GM23338 (cell line): ENCODE results near the gene HNRNPM. TPM values are rescaled to one million over a fixed set of nuclear protein-coding genes. Genes with fewer than 3 reads are reported as not detected.
A peak's percentile ranks its signal among the peaks of the same experiment; 100 is the strongest.

Experiments
- ATAC-seq: fragments of 200-7000 bp; cut with Tn5 transposase; 3 replicates; pipeline ENCODE4 v1.9.1; 2020
- DNase-seq: peaks from one replicate; pipeline ENCODE4 v3.0.0-alpha.2; 2015; ENCODE audit warnings: low spot score
- H2AFZ ChIP-seq: fragments of 200-600 bp; sonication (generic); 2 replicates; pipeline ENCODE4 v1.8.0; 2016; ENCODE audit warnings: antibody characterized with exemption, mild to moderate bottlenecking, moderate library complexity
- H3F3A ChIP-seq: fragments of 200-600 bp; sonication (generic); replicated peaks from 2 replicates; pipeline ENCODE4 v1.8.0; 2017; ENCODE audit warnings: antibody characterized with exemption, mixed run types, low read depth
- H3K27ac ChIP-seq: fragments of 200-600 bp; sonication (generic); 2 replicates; pipeline ENCODE4 v1.6.1; 2016; ENCODE audit warnings: low read depth
- H3K27me3 ChIP-seq: fragments of 200-600 bp; sonication (generic); 2 replicates; pipeline ENCODE4 v1.8.0; 2016; ENCODE audit warnings: mild to moderate bottlenecking, mixed run types, moderate library complexity; ENCODE audit not compliant: insufficient read depth
- H3K36me3 ChIP-seq: fragments of 200-600 bp; sonication (generic); 2 replicates; pipeline ENCODE4 v1.8.0; 2016; ENCODE audit warnings: mild to moderate bottlenecking; ENCODE audit not compliant: insufficient read depth
- H3K4me1 ChIP-seq: fragments of 200-600 bp; sonication (generic); 2 replicates; pipeline ENCODE4 v1.8.0; 2016; ENCODE audit warnings: mild to moderate bottlenecking, moderate library complexity; ENCODE audit not compliant: insufficient read depth
- H3K4me2 ChIP-seq: fragments of 200-600 bp; sonication (generic); 2 replicates; pipeline ENCODE4 v1.7.1; 2017; ENCODE audit warnings: mixed run types
- H3K4me3 ChIP-seq: fragments of 200-600 bp; sonication (generic); 2 replicates; pipeline ENCODE4 v1.6.1; 2016; ENCODE audit warnings: mixed run types
- H3K79me2 ChIP-seq: fragments of 200-600 bp; sonication (generic); replicated peaks from 2 replicates; pipeline ENCODE4 v1.8.0; 2017; ENCODE audit warnings: mild to moderate bottlenecking; ENCODE audit not compliant: insufficient read depth
- H3K9me2 ChIP-seq: fragments of 200-600 bp; sonication (generic); 2 replicates; pipeline ENCODE4 v1.8.0; 2017; ENCODE audit not compliant: insufficient read depth
- H4K20me1 ChIP-seq: fragments of 200-600 bp; sonication (generic); replicated peaks from 2 replicates; pipeline ENCODE4 v1.8.0; 2017; ENCODE audit warnings: mild to moderate bottlenecking; ENCODE audit not compliant: insufficient read depth
- H3K27ac Mint-ChIP-seq: 2 replicates; pipeline ENCODE4 v1.8.0; 2020; ENCODE audit warnings: inconsistent platforms, mild to moderate bottlenecking, moderate library complexity, mixed read lengths
- H3K27me3 Mint-ChIP-seq: 3 replicates; pipeline ENCODE4 v1.8.0; 2022; ENCODE audit warnings: low read depth, mild to moderate bottlenecking, moderate library complexity, mixed read lengths, inconsistent platforms; ENCODE audit not compliant: insufficient read depth, poor library complexity
- H3K36me3 Mint-ChIP-seq: 3 replicates; pipeline ENCODE4 v1.8.0; 2021; ENCODE audit warnings: low read depth, mild to moderate bottlenecking, inconsistent platforms, moderate library complexity, mixed read lengths
- H3K4me1 Mint-ChIP-seq: 3 replicates; pipeline ENCODE4 v1.8.0; 2020; ENCODE audit warnings: mild to moderate bottlenecking, inconsistent platforms, mixed read lengths
- H3K4me3 Mint-ChIP-seq: 3 replicates; pipeline ENCODE4 v1.8.0; 2021; ENCODE audit warnings: moderate library complexity, mild to moderate bottlenecking, inconsistent platforms, mixed read lengths
- H3K9me3 Mint-ChIP-seq: 3 replicates; pipeline ENCODE4 v1.8.0; 2020; ENCODE audit warnings: moderate library complexity, mild to moderate bottlenecking, inconsistent platforms, mixed read lengths
- CREB1 ChIP-seq: fragments of 250-450 bp; sonication (Bioruptor Pico); IDR thresholded peaks from 2 replicates; pipeline ENCODE4 v1.5.0; 2020; ENCODE audit warnings: low read depth, mild to moderate bottlenecking, moderate library complexity
- STAT1 ChIP-seq: IDR thresholded peaks from one replicate; pipeline ENCODE4 v1.6.1; 2016; ENCODE audit warnings: antibody characterized with exemption; ENCODE audit not compliant: unreplicated experiment
- ZNF114 ChIP-seq: fragments of 250-450 bp; sonication (Bioruptor Pico); IDR thresholded peaks from 2 replicates; pipeline ENCODE4 v1.5.0; 2020; ENCODE audit warnings: mild to moderate bottlenecking, moderate library complexity
- ZNF331 ChIP-seq: fragments of 250-450 bp; sonication (Bioruptor Pico); IDR thresholded peaks from 2 replicates; pipeline ENCODE4 v1.5.0; 2020; ENCODE audit warnings: low read depth, mild to moderate bottlenecking, moderate library complexity
- polyA plus RNA-seq: library from polyadenylated mRNA; unstranded; fragments of >200 nt; fragmentation: Nextera tagmentation; extraction: Ambion mirVana; gene quantifications from 2 replicates; pipeline ENCODE4 v1.2.1, GENCODE V29; 2016
- total RNA-seq: library from RNA; depleted of rRNA; stranded (reverse); fragments of >200 nt; shearing (Covaris generic); gene quantifications from 2 replicates; pipeline ENCODE4 v1.2.3, GENCODE V29; 2014
- TF ChIP-seq, protein P1 (sequence below): IDR thresholded peaks from one replicate; pipeline ENCODE4 v1.6.1; 2018; ENCODE audit warnings: antibody characterized with exemption; ENCODE audit not compliant: unreplicated experiment
- TF ChIP-seq, protein P2 (sequence below): fragments of 250-450 bp; sonication (Bioruptor Pico); IDR thresholded peaks from 2 replicates; pipeline ENCODE4 v1.5.0; 2020; ENCODE audit warnings: mild to moderate bottlenecking, moderate library complexity
- TF ChIP-seq, protein P3 (sequence below), 2 experiments: fragments of 200-600 bp in 1 of 2; sonication (generic) in 1 of 2; conservative IDR thresholded peaks; 2 replicates each; pipeline versions ENCODE4 v1.5.1 to v1.6.1; 2016 to 2017; ENCODE audit warnings: antibody characterized with exemption in 2 of 2, low read depth in 2 of 2, mild to moderate bottlenecking in 2 of 2, moderate library complexity in 1 of 2

The HNRNPM gene
- total and polyA plus RNA-seq, 2 experiments from 2014 or later = 291 to 389 TPM

DNA sequence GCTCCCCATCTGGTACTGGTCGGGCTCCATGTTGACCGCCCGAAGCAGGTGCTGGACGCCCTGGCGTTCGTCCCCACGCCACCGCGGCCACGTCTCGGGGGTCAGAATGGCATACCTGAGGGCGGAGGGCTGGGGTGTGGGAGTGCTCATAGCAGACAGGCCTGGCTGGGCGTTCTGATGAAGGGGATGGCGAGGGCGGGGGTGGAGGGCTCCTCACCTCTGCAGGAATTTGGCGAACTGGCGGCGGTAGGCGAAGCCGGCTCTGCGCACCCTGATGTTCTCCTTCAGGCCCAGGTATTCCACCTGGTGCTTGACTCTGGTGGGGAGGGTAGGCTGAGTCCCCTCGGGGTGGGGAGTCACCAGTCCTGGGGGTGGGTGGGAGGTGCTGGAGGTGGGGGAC is 91.5 kb downstream of the HNRNPM start:
- Mint-ChIP-seq H3K36me3 (no peaks in the 10 kb centered on the region), H3K27ac (no peak overlapping the region), H3K4me3 (no peak overlapping the region), H3K27me3 (peaks cover 9% of the 10 kb centered on the region), H3K9me3 (no peaks in the 10 kb centered on the region), H3K4me1 (no peaks in the 10 kb centered on the region)
- Histone ChIP-seq H3K4me3 (no peak overlapping the region), H3K36me3 (no peaks in the 10 kb centered on the region), H3K27ac (no peak overlapping the region), H3K27me3 (no peaks in the 10 kb centered on the region), H4K20me1 (no peaks in the 10 kb centered on the region; the same call in 1 of the 2 replicates), H3K4me1 (peaks cover 3% of the 10 kb centered on the region; the same call in 1 of the 2 replicates), H2AFZ (no peak overlapping the region), H3K9me2 (no peaks in the 10 kb centered on the region), H3K4me2 (no peak overlapping the region), H3K79me2 (no peaks in the 10 kb centered on the region), H3F3A (no peaks in the 10 kb centered on the region)
- DNase-seq = no peak
- ATAC-seq = peak; percentile 34; the same call in 1 of the 3 replicates
- no peak for TF ChIP-seq ZNF114 (CRISPR knock-in tag)
- TF ChIP-seq, protein P1, sequence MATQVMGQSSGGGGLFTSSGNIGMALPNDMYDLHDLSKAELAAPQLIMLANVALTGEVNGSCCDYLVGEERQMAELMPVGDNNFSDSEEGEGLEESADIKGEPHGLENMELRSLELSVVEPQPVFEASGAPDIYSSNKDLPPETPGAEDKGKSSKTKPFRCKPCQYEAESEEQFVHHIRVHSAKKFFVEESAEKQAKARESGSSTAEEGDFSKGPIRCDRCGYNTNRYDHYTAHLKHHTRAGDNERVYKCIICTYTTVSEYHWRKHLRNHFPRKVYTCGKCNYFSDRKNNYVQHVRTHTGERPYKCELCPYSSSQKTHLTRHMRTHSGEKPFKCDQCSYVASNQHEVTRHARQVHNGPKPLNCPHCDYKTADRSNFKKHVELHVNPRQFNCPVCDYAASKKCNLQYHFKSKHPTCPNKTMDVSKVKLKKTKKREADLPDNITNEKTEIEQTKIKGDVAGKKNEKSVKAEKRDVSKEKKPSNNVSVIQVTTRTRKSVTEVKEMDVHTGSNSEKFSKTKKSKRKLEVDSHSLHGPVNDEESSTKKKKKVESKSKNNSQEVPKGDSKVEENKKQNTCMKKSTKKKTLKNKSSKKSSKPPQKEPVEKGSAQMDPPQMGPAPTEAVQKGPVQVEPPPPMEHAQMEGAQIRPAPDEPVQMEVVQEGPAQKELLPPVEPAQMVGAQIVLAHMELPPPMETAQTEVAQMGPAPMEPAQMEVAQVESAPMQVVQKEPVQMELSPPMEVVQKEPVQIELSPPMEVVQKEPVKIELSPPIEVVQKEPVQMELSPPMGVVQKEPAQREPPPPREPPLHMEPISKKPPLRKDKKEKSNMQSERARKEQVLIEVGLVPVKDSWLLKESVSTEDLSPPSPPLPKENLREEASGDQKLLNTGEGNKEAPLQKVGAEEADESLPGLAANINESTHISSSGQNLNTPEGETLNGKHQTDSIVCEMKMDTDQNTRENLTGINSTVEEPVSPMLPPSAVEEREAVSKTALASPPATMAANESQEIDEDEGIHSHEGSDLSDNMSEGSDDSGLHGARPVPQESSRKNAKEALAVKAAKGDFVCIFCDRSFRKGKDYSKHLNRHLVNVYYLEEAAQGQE = no peak
- TF ChIP-seq, protein P2, sequence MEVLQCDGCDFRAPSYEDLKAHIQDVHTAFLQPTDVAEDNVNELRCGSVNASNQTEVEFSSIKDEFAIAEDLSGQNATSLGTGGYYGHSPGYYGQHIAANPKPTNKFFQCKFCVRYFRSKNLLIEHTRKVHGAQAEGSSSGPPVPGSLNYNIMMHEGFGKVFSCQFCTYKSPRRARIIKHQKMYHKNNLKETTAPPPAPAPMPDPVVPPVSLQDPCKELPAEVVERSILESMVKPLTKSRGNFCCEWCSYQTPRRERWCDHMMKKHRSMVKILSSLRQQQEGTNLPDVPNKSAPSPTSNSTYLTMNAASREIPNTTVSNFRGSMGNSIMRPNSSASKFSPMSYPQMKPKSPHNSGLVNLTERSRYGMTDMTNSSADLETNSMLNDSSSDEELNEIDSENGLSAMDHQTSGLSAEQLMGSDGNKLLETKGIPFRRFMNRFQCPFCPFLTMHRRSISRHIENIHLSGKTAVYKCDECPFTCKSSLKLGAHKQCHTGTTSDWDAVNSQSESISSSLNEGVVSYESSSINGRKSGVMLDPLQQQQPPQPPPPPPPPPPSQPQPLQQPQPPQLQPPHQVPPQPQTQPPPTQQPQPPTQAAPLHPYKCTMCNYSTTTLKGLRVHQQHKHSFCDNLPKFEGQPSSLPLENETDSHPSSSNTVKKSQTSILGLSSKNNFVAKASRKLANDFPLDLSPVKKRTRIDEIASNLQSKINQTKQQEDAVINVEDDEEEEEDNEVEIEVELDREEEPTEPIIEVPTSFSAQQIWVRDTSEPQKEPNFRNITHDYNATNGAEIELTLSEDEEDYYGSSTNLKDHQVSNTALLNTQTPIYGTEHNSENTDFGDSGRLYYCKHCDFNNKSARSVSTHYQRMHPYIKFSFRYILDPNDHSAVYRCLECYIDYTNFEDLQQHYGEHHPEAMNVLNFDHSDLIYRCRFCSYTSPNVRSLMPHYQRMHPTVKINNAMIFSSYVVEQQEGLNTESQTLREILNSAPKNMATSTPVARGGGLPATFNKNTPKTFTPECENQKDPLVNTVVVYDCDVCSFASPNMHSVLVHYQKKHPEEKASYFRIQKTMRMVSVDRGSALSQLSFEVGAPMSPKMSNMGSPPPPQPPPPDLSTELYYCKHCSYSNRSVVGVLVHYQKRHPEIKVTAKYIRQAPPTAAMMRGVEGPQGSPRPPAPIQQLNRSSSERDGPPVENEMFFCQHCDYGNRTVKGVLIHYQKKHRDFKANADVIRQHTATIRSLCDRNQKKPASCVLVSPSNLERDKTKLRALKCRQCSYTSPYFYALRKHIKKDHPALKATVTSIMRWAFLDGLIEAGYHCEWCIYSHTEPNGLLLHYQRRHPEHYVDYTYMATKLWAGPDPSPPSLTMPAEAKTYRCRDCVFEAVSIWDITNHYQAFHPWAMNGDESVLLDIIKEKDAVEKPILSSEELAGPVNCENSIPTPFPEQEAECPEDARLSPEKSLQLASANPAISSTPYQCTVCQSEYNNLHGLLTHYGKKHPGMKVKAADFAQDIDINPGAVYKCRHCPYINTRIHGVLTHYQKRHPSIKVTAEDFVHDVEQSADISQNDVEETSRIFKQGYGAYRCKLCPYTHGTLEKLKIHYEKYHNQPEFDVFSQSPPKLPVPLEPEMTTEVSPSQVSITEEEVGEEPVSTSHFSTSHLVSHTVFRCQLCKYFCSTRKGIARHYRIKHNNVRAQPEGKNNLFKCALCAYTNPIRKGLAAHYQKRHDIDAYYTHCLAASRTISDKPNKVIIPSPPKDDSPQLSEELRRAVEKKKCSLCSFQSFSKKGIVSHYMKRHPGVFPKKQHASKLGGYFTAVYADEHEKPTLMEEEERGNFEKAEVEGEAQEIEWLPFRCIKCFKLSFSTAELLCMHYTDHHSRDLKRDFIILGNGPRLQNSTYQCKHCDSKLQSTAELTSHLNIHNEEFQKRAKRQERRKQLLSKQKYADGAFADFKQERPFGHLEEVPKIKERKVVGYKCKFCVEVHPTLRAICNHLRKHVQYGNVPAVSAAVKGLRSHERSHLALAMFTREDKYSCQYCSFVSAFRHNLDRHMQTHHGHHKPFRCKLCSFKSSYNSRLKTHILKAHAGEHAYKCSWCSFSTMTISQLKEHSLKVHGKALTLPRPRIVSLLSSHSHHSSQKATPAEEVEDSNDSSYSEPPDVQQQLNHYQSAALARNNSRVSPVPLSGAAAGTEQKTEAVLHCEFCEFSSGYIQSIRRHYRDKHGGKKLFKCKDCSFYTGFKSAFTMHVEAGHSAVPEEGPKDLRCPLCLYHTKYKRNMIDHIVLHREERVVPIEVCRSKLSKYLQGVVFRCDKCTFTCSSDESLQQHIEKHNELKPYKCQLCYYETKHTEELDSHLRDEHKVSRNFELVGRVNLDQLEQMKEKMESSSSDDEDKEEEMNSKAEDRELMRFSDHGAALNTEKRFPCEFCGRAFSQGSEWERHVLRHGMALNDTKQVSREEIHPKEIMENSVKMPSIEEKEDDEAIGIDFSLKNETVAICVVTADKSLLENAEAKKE (CRISPR knock-in tag) = no peak
- TF ChIP-seq, protein P3, sequence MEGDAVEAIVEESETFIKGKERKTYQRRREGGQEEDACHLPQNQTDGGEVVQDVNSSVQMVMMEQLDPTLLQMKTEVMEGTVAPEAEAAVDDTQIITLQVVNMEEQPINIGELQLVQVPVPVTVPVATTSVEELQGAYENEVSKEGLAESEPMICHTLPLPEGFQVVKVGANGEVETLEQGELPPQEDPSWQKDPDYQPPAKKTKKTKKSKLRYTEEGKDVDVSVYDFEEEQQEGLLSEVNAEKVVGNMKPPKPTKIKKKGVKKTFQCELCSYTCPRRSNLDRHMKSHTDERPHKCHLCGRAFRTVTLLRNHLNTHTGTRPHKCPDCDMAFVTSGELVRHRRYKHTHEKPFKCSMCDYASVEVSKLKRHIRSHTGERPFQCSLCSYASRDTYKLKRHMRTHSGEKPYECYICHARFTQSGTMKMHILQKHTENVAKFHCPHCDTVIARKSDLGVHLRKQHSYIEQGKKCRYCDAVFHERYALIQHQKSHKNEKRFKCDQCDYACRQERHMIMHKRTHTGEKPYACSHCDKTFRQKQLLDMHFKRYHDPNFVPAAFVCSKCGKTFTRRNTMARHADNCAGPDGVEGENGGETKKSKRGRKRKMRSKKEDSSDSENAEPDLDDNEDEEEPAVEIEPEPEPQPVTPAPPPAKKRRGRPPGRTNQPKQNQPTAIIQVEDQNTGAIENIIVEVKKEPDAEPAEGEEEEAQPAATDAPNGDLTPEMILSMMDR (conservative IDR thresholded peaks at IDR 0.05; ENCODE audit: low read depth in 2 of 2) = no peak
- no peak for TF ChIP-seq STAT1
- no peak for TF ChIP-seq ZNF331 (CRISPR knock-in tag)
- TF ChIP-seq CREB1 = no peak
